Choroid plexus epithelial cell (primary cell): Measurements from ENCODE around the gene MYL12B.

Experiments used
- DNase-seq: peaks from one replicate; pipeline ENCODE4 v3.0.0-alpha.2; 2010; ENCODE audit warnings: low read depth
- H3K4me3 ChIP-seq: 2 replicates; pipeline ENCODE4 v1.5.1; 2011; ENCODE audit warnings: low read depth, mild to moderate bottlenecking, control low read depth, low read length, moderate library complexity
- TF ChIP-seq, protein P1 (sequence below): conservative IDR thresholded peaks from 2 replicates; pipeline ENCODE4 v1.5.1; 2011; ENCODE audit warnings: low read depth, mild to moderate bottlenecking, control low read depth, inconsistent platforms, low read length, moderate library complexity

Gene MYL12B

GRCh38 chr18:3283908-3284307 lies 22.0 kb downstream of the MYL12B start:
- DNase-seq = no peak
- TF ChIP-seq, protein P1, sequence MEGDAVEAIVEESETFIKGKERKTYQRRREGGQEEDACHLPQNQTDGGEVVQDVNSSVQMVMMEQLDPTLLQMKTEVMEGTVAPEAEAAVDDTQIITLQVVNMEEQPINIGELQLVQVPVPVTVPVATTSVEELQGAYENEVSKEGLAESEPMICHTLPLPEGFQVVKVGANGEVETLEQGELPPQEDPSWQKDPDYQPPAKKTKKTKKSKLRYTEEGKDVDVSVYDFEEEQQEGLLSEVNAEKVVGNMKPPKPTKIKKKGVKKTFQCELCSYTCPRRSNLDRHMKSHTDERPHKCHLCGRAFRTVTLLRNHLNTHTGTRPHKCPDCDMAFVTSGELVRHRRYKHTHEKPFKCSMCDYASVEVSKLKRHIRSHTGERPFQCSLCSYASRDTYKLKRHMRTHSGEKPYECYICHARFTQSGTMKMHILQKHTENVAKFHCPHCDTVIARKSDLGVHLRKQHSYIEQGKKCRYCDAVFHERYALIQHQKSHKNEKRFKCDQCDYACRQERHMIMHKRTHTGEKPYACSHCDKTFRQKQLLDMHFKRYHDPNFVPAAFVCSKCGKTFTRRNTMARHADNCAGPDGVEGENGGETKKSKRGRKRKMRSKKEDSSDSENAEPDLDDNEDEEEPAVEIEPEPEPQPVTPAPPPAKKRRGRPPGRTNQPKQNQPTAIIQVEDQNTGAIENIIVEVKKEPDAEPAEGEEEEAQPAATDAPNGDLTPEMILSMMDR = no peak
- H3K4me3 ChIP-seq = no peak overlapping the region

GRCh38 chr18:3284501-3284900 lies 22.6 kb downstream of the MYL12B start:
- DNase-seq = no peak
- no peak overlapping the region for H3K4me3 ChIP-seq
- TF ChIP-seq, protein P1 = no peak

DNA sequence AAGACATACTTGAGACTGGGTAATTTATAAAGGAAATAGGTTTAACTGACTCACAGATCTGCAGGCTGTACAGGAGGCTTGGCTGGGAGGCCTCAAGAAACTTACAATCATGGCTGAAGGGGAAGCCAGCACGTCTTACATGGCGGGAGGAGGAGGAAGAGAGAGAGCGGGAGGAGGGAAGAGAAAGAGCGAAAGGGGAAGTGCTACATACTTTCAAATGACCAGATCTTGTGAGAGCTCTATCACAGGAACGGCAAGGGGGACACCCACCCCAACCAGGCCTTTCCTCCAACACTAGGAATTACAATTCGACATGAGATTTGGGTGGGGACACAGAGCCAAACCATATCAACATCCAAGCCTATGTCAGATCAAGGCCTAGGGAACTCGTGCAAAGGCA lies 24.2 kb downstream of the MYL12B start:
- DNase-seq = no peak
- TF ChIP-seq, protein P1 = no peak
- no peak overlapping the region for H3K4me3 ChIP-seq

DNA sequence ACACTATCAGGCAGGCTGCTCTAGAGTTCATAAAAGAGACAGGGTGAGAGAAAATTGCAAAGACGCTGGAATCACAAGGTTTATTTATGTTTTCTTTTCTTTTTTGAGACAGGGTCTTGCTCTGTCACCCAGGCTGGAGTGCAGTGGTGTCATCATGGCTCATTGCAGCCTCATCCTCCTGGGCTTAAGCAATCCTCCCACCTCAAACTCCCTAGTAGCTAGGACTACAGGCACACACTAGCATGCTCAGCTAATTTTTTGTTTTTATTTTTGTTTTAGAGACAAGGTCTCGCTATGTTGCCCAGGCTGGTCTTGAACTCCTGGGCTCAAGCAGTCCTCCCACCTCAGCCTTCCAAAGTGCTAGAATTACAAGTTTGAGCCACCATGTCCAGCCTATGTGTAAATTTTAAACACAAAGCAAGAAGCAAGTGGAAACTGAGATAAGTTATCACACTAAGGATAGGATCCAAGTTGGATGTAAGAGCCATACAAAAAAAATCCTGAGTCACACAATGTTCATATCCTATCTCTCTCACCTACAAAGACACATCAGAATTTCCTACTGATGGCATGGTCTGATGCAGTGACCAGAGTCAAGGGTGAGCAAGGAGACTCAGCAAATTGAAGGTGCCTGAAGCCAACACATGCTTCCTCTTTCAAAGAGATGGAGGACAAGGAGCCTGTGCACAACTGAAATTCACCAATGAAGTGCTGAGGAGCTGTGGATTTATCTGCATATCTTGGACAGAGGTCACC lies 31.4 kb downstream of the MYL12B start:
- no peak overlapping the region for H3K4me3 ChIP-seq
- TF ChIP-seq, protein P1 = no peak
- DNase-seq = no peak

DNA sequence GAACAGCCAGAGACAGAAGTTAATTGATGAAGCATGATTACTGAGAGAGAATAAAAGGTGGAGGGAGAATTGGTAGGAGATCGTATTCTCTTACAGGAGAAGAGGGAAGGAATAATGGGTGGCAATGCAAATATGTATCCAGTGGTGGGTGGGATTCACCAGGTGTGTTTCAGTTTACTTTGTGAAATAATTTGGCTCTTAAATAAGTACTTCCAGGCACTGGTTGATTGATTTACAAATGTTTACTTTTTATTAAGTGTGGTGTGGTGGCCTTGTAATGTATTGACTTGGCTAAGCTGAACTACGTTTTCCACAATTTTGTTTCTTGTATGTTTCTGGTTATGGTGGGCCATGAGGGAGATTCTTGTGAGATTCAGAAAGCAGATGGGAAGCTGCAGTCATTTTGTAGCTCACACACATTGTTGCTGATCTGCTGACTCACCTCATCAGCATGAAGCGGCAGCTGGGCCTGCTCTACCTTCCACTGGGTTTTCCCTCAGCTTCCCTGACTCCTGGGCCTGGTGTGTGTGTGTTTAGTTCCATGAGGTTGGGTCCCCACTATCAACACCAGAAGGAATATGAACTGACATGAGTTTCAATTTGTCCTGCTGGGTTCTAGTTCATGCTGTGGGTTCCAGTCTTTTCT lies 32.6 kb downstream of the MYL12B start:
- TF ChIP-seq, protein P1 = no peak
- DNase-seq = peak; percentile 80
- no peak overlapping the region for H3K4me3 ChIP-seq

GRCh38 chr18:3297025-3297984 lies 35.4 kb downstream of the MYL12B start:
- TF ChIP-seq, protein P1 = peak; percentile 53
- peak overlapping the region; percentile 72 for H3K4me3 ChIP-seq
- DNase-seq = peak; percentile 98
